ENCODE results near the gene SMIM22. TPM values are rescaled to one million over a fixed set of nuclear protein-coding genes. Genes with fewer than 3 reads are reported as not detected.
"Not testable (repeated sequence)": the region's sequence is repeated elsewhere in the genome, so short reads cannot be mapped to it uniquely, and the experiment has no call there.

SMIM22 gene
- polyA plus RNA-seq, 4 donors = 134 to 1,710 (median 721) TPM

DNA sequence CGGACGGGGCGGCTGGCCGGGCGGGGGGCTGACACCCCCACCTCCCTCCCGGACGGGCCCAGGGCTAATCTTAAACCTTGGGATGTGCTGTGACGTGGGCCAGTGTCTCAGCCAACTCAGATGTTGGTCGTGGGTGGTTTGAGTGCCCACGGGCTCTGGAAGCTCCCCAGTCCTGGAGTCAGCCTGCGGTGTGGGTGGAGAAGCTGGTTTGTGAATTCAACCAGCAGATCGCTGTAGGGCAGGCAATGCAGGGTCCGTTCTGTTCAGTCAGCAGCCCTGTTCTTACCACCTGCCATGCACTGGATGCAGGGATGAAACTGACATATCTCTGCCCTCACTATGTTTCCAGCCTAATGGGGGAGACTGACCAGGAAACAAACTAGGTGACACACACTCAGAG lies 20.2 kb upstream of the SMIM22 start:
- no peaks in the 10 kb centered on the region for H3K36me3 ChIP-seq (ENCODE audit: control insufficient read depth in 3 of 3, insufficient read depth in 2 of 3, low read depth in 1 of 3, low read length in 3 of 3)
- H3K4me1 ChIP-seq (ENCODE audit: control insufficient read depth in 3 of 3, insufficient read depth in 2 of 3, low read depth in 1 of 3, low read length in 2 of 3) = no peaks in the 10 kb centered on the region
- H3K9me3 ChIP-seq (ENCODE audit: control insufficient read depth in 2 of 2, insufficient read depth in 1 of 2, low read depth in 1 of 2, low read length in 1 of 2) = no peaks in the 10 kb centered on the region
- 85 to 91% (median 91%) methylated on average over 8 to 13 of the region's 13 CpGs for WGBS, 3 donors
- no peak overlapping the region for H3K27ac ChIP-seq (ENCODE audit: low read depth in 1 of 3, low read length in 2 of 3)
- DNase-seq = no peak
- H3K27me3 ChIP-seq (ENCODE audit: control insufficient read depth in 3 of 3, insufficient read depth in 3 of 3, low read length in 3 of 3) = no peaks in the 10 kb centered on the region
- no peak overlapping the region for H3K4me3 ChIP-seq (ENCODE audit: low read depth in 1 of 3, low read length in 3 of 3)
- no peak for FAIRE-seq

DNA sequence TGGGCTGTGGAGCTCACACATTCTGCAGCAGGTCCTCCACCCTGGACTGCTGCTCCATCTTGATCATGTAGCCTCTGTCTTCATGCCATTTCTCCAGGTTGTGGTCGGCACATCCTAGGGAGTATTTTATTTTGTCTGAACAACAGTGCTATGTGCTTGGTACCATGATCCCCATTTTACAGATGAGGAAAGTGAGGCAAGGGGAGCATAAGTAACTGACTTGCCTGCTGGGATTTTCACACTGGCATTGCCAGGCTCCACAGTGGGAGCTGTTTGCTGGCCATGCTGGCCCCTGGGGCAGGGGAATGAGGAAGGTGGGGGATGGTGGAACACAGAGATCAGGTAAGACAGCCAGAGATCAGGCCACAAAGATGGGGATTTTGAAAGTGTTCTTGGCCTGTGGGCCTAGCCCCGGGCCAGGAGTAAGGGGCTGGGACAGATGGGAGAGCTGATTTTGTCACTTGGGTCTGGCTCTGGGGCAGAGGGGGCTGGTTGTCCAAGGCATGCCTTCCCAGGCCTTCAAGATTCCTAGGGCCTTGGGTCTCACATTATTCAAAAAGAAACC lies 18.9 kb upstream of the SMIM22 start:
- Histone ChIP-seq H3K4me3 (ENCODE audit: low read depth in 1 of 3, low read length in 3 of 3) (no peak overlapping the region), H3K27ac (ENCODE audit: low read depth in 1 of 3, low read length in 2 of 3) (no peak overlapping the region), H3K9me3 (ENCODE audit: control insufficient read depth in 2 of 2, insufficient read depth in 1 of 2, low read depth in 1 of 2, low read length in 1 of 2) (no peaks in the 10 kb centered on the region), H3K36me3 (ENCODE audit: control insufficient read depth in 3 of 3, insufficient read depth in 2 of 3, low read depth in 1 of 3, low read length in 3 of 3) (no peaks in the 10 kb centered on the region), H3K27me3 (ENCODE audit: control insufficient read depth in 3 of 3, insufficient read depth in 3 of 3, low read length in 3 of 3) (no peaks in the 10 kb centered on the region), H3K4me1 (ENCODE audit: control insufficient read depth in 3 of 3, insufficient read depth in 2 of 3, low read depth in 1 of 3, low read length in 2 of 3) (no peaks in the 10 kb centered on the region)
- DNase-seq (no peak), FAIRE-seq (no peak)
- 80 to 97% (median 91%) methylated on average over 2 of the region's 2 CpGs for WGBS, 3 donors

DNA sequence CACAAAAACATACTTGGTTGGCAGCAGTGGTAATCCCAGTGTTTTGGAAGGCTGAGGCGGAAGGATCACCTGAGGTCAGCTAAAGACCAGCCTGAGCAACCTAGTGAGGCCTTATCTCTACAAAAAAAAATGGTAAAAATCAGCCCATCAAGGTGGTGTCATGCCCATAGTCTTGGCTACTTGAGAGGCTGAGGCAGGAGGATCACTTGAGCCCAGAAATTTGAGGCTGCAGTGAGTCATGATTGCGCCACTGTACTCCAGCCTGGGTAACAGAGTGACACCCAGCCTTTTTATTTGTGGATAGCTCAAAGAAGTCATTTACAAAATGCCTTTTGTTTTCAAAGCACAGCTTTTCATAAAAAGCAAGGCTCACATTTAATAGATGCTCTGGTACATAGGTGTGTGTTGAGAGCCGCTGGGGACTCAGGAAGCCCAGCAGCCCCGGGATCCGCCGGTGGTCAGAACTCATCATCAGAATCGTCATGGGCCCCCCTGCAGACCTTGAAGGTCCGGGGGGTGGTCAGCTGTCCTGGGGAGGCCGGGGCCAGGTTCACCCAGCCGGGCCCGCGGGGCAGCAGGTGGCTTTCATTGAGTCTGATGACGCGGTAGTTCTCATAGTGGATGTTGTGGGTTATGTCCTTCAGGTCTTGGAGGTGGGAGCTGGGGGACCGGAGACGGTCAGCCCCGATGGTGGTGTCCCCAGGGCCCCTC lies 17.7 kb upstream of the SMIM22 start:
- Histone ChIP-seq H3K27ac (ENCODE audit: low read depth in 1 of 3, low read length in 2 of 3) (no peak overlapping the region), H3K27me3 (ENCODE audit: control insufficient read depth in 3 of 3, insufficient read depth in 3 of 3, low read length in 3 of 3) (no peaks in the 10 kb centered on the region), H3K4me1 (ENCODE audit: control insufficient read depth in 3 of 3, insufficient read depth in 2 of 3, low read depth in 1 of 3, low read length in 2 of 3) (no peaks in the 10 kb centered on the region), H3K4me3 (ENCODE audit: low read depth in 1 of 3, low read length in 3 of 3) (no peak overlapping the region), H3K9me3 (ENCODE audit: control insufficient read depth in 2 of 2, insufficient read depth in 1 of 2, low read depth in 1 of 2, low read length in 1 of 2) (no peaks in the 10 kb centered on the region), H3K36me3 (ENCODE audit: control insufficient read depth in 3 of 3, insufficient read depth in 2 of 3, low read depth in 1 of 3, low read length in 3 of 3) (no peaks in the 10 kb centered on the region)
- WGBS, 3 donors = 82 to 85% (median 84%) methylated on average over 17 of the region's 17 CpGs
- no peak for DNase-seq
- FAIRE-seq = no peak

DNA sequence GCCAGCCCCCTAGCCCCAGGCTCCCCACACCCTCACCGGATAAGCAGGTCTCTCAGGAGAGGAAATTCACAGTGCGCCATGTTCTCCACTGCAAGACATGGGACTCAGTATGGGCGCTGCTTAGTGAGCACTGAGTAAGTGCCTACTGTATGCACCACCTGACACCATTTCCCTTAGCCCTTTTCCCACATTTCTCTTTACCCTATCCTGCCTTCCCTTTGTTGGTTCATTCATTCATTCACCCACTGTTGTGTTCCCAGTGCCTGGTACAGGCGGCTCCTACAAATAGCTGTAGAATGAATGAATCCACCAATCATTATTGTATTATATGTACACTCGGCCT lies 17.1 kb upstream of the SMIM22 start:
- Histone ChIP-seq H3K36me3 (ENCODE audit: control insufficient read depth in 3 of 3, insufficient read depth in 2 of 3, low read depth in 1 of 3, low read length in 3 of 3) (no peaks in the 10 kb centered on the region), H3K4me3 (ENCODE audit: low read depth in 1 of 3, low read length in 3 of 3) (no peak overlapping the region), H3K9me3 (ENCODE audit: control insufficient read depth in 2 of 2, insufficient read depth in 1 of 2, low read depth in 1 of 2, low read length in 1 of 2) (no peaks in the 10 kb centered on the region), H3K27me3 (ENCODE audit: control insufficient read depth in 3 of 3, insufficient read depth in 3 of 3, low read length in 3 of 3) (no peaks in the 10 kb centered on the region), H3K27ac (ENCODE audit: low read depth in 1 of 3, low read length in 2 of 3) (no peak overlapping the region), H3K4me1 (ENCODE audit: control insufficient read depth in 3 of 3, insufficient read depth in 2 of 3, low read depth in 1 of 3, low read length in 2 of 3) (no peaks in the 10 kb centered on the region)
- DNase-seq (no peak), FAIRE-seq (no peak)
- 93 to 96% (median 94%) methylated on average over 5 of the region's 5 CpGs for WGBS, 3 donors

DNA sequence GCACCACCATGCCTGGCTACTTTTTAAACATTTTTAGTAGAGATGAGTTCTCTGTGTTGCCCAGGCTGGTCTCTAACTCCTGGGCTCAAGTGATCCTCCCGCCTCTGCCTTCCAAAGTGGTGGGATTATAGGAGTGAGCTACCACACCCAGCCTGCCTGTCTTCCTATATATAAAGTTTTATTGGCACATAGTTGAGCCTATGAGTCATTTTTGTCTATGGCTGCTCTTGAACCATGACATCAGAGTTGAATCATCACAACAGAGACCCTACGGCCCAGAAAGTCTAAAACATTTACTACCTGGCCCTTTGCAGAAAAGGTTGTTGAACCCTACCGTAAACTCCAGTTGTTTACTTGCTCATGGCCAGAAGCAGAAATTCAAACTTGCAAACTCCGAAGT lies 14.9 kb upstream of the SMIM22 start:
- no peaks in the 10 kb centered on the region for H3K9me3 ChIP-seq (ENCODE audit: control insufficient read depth in 2 of 2, insufficient read depth in 1 of 2, low read depth in 1 of 2, low read length in 1 of 2)
- no peak overlapping the region for H3K27ac ChIP-seq (ENCODE audit: low read depth in 1 of 3, low read length in 2 of 3)
- no peaks in the 10 kb centered on the region for H3K4me1 ChIP-seq (ENCODE audit: control insufficient read depth in 3 of 3, insufficient read depth in 2 of 3, low read depth in 1 of 3, low read length in 2 of 3)
- no peak for DNase-seq
- H3K36me3 ChIP-seq (ENCODE audit: control insufficient read depth in 3 of 3, insufficient read depth in 2 of 3, low read depth in 1 of 3, low read length in 3 of 3) = no peaks in the 10 kb centered on the region
- H3K4me3 ChIP-seq (ENCODE audit: low read depth in 1 of 3, low read length in 3 of 3) = no peak overlapping the region
- no peaks in the 10 kb centered on the region for H3K27me3 ChIP-seq (ENCODE audit: control insufficient read depth in 3 of 3, insufficient read depth in 3 of 3, low read length in 3 of 3)
- no peak for FAIRE-seq
- WGBS, 3 donors = 69 to 84% (median 77%) methylated on average over 4 of the region's 4 CpGs

DNA sequence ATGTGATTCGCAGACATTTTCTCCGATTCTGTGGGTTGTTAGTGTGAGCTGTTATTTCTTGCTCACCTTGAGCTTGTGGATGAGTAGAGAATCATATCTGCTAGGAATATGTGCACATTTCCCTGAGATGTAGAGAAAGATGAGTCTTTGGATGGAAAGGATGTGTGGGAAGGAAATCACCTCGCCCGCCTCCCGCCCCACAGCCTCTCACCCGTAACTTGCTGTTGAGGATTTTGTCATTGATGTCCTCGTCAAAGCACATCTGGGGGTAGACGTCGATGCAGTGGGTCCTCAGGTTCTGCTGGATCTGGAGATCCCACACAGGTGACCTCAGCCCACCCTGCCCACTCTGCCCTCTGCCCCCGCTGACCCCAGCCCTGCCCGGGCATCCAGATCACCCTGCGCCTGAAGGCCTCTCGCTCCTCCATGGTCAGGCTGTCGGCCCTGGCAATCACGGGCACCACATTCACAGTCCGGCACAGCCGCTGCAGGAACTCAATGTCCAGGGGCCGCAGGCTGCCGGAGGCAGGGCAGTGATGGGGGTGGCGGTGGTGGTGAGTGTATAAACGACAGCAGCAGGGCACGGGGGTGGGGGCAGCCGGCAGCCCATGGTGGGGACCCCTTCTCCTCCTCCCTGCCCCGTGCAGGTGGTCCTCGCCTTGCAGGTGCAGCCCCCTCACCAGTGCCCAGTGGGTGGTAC lies 11.8 kb upstream of the SMIM22 start:
- Histone ChIP-seq H3K27me3 (ENCODE audit: control insufficient read depth in 3 of 3, insufficient read depth in 3 of 3, low read length in 3 of 3) (no peaks in the 10 kb centered on the region), H3K36me3 (ENCODE audit: control insufficient read depth in 3 of 3, insufficient read depth in 2 of 3, low read depth in 1 of 3, low read length in 3 of 3) (no peaks in the 10 kb centered on the region), H3K9me3 (ENCODE audit: control insufficient read depth in 2 of 2, insufficient read depth in 1 of 2, low read depth in 1 of 2, low read length in 1 of 2) (no peaks in the 10 kb centered on the region), H3K27ac (ENCODE audit: low read depth in 1 of 3, low read length in 2 of 3) (no peak overlapping the region), H3K4me1 (ENCODE audit: control insufficient read depth in 3 of 3, insufficient read depth in 2 of 3, low read depth in 1 of 3, low read length in 2 of 3) (peaks cover 0 to 11% (median 0%) of the 10 kb centered on the region in 3 donors), H3K4me3 (ENCODE audit: low read depth in 1 of 3, low read length in 3 of 3) (no peak overlapping the region)
- DNase-seq (no peak), FAIRE-seq (no peak)
- 90 to 91% (median 91%) methylated on average over 23 to 25 of the region's 25 CpGs for WGBS, 3 donors

DNA sequence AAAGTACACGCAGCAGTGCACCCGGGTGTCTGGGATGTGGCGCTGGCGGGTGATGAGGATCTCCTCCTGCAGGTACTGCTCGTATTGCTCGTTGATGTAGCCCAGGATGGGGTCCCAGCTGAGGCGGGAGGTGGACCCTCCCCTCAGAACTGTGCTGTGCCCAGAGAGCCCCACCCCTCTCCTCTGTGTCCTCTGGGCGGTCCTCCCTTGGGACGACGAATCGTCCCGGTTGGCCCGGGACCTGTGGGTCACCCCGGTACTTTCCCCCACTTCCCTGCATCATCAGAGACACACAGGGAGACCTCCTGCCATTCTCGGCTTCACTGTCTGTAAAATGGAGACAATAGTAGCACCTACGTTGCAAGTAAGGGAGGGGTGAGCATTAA lies 11.2 kb upstream of the SMIM22 start:
- H3K4me1 ChIP-seq (ENCODE audit: control insufficient read depth in 3 of 3, insufficient read depth in 2 of 3, low read depth in 1 of 3, low read length in 2 of 3) = peaks cover 0 to 13% (median 0%) of the 10 kb centered on the region in 3 donors
- H3K4me3 ChIP-seq (ENCODE audit: low read depth in 1 of 3, low read length in 3 of 3) = no peak overlapping the region
- no peaks in the 10 kb centered on the region for H3K9me3 ChIP-seq (ENCODE audit: control insufficient read depth in 2 of 2, insufficient read depth in 1 of 2, low read depth in 1 of 2, low read length in 1 of 2)
- H3K27ac ChIP-seq (ENCODE audit: low read depth in 1 of 3, low read length in 2 of 3) = no peak overlapping the region
- DNase-seq = no peak
- no peaks in the 10 kb centered on the region for H3K27me3 ChIP-seq (ENCODE audit: control insufficient read depth in 3 of 3, insufficient read depth in 3 of 3, low read length in 3 of 3)
- H3K36me3 ChIP-seq (ENCODE audit: control insufficient read depth in 3 of 3, insufficient read depth in 2 of 3, low read depth in 1 of 3, low read length in 3 of 3) = no peaks in the 10 kb centered on the region
- 78 to 81% (median 81%) methylated on average over 12 to 16 of the region's 16 CpGs for WGBS, 3 donors
- FAIRE-seq = no peak

DNA sequence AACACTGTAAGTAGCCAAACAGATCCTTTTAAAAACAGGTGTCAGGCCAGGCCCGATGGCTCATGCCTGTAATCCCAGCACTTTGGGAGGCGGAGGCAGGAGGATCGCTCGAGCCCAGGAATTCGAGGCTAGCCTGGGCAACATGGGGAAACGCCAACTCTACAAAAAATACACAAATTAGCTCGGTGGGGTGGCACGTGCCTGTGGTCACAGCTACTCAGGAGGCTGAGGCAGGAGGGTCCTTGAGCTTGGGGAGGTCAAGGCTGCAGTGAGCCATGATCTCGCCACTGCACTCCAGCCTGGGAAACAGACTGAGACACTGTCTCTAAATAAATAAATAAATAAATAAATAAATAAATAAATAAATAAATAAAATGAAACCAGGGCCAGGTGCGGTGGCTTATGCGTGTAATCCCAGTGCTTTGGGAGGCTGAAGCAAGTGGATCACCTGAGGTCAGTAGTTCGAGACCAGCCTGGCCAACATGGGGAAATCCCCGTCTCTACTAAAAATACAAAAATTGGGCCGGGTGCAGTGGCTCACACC lies 10.7 kb upstream of the SMIM22 start:
- H3K4me3 ChIP-seq (ENCODE audit: low read depth in 1 of 3, low read length in 3 of 3); H3K36me3 ChIP-seq (ENCODE audit: control insufficient read depth in 3 of 3, insufficient read depth in 2 of 3, low read depth in 1 of 3, low read length in 3 of 3); DNase-seq; H3K27ac ChIP-seq (ENCODE audit: low read depth in 1 of 3, low read length in 2 of 3); H3K9me3 ChIP-seq (ENCODE audit: control insufficient read depth in 2 of 2, insufficient read depth in 1 of 2, low read depth in 1 of 2, low read length in 1 of 2); H3K27me3 ChIP-seq (ENCODE audit: control insufficient read depth in 3 of 3, insufficient read depth in 3 of 3, low read length in 3 of 3); FAIRE-seq: not testable (repeated sequence)
- WGBS, 3 donors = 89 to 90% (median 89%) methylated on average over 14 of the region's 14 CpGs
- peaks cover 0 to 13% (median 0%) of the 10 kb centered on the region in 3 donors for H3K4me1 ChIP-seq (ENCODE audit: control insufficient read depth in 3 of 3, insufficient read depth in 2 of 3, low read depth in 1 of 3, low read length in 2 of 3)

All from small intestine (tissue), 7 donors.